T47D (cell line): Measurements from ENCODE around the gene GABRR1.

Source experiments
- DNase-seq, 2 experiments: peaks; one replicate each; pipeline versions ENCODE4 v3.0.0 to v3.0.0-alpha.2; 2011 to 2012; ENCODE audit warnings: low read depth in 1 of 2, low spot score in 1 of 2
- JUND ChIP-seq: IDR thresholded peaks from 2 replicates; pipeline ENCODE4 v1.6.1; 2012; ENCODE audit warnings: low read depth
- in situ Hi-C: cut with HindIII; loops from 2 replicates; pipeline ENCODE4 v1.10.0; 2016; ENCODE audit warnings: low sequenced_read_pairs, low pct_unique_long_range_greater_than_20kb

GABRR1 gene

GRCh38 chr6:89180112-89180511 lies 37.0 kb downstream of the GABRR1 start:
- no peak for TF ChIP-seq JUND
- in situ Hi-C loops = no loop called here

GRCh38 chr6:89173634-89174033 lies 43.5 kb downstream of the GABRR1 start:
- in situ Hi-C loops = no loop called here

More at GRCh38 chr6:89180112-89180511, 37.0 kb downstream of the GABRR1 start:
- no peak for DNase-seq

GRCh38 chr6:89172131-89172530 lies 45.0 kb downstream of the GABRR1 start:
- TF ChIP-seq JUND = no peak
- no peak for DNase-seq
- in situ Hi-C loops = no loop called here

More at GRCh38 chr6:89173634-89174033, 43.5 kb downstream of the GABRR1 start:
- no peak for TF ChIP-seq JUND
- DNase-seq = no peak

GRCh38 chr6:89162047-89162371 lies 55.1 kb downstream of the GABRR1 start:
- no peak for TF ChIP-seq JUND
- in situ Hi-C loops = no loop called here

GRCh38 chr6:89161326-89162046 lies 55.7 kb downstream of the GABRR1 start:
- DNase-seq = no peak
- no peak for TF ChIP-seq JUND
- in situ Hi-C loops = no loop called here

More at GRCh38 chr6:89162047-89162371, 55.1 kb downstream of the GABRR1 start:
- no peak for DNase-seq

- DNase-seq = no peak
- TF ChIP-seq JUND = no peak
- in situ Hi-C loops = no loop called here
These were observed 56.6 kb downstream of the GABRR1 start for GRCh38 chr6:89160331-89161092.

GRCh38 chr6:89154131-89154530 lies 63.0 kb downstream of the GABRR1 start:
- no peak for DNase-seq
- no peak for TF ChIP-seq JUND
- in situ Hi-C loops = no loop called here

GRCh38 chr6:89148016-89148750 lies 69.0 kb downstream of the GABRR1 start:
- no peak for DNase-seq
- in situ Hi-C loops = no loop called here
- no peak for TF ChIP-seq JUND

GRCh38 chr6:89146718-89147700 lies 70.1 kb downstream of the GABRR1 start:
- in situ Hi-C loops = no loop called here

GRCh38 chr6:89145956-89146717 lies 71.0 kb downstream of the GABRR1 start, which contains the start of gene PM20D2:
PM20D2 (plus strand) TSS chr6:89146055; CDS start chr6:89146145, 90 bp downstream.
- TF ChIP-seq JUND = no peak
- in situ Hi-C loops = no loop called here
- no peak for DNase-seq

More at GRCh38 chr6:89146718-89147700, 70.1 kb downstream of the GABRR1 start:
- no peak for TF ChIP-seq JUND
- DNase-seq = peak in 1 of 2 experiments; percentile 3
